ENCODE measurements around the gene PRDM9. TPM values are rescaled to one million over a fixed set of nuclear protein-coding genes. Genes with fewer than 3 reads are reported as not detected.
"Not testable (repeated sequence)": the region's sequence is repeated elsewhere in the genome, so short reads cannot be mapped to it uniquely, and the experiment has no call there.

The PRDM9 gene
- polyA plus RNA-seq, 6 donors from 2014 or later, result not detected

GRCh38 chr5:23496576-23496975, 10.8 kb upstream of the PRDM9 start:
- no peak for DNase-seq
- Mint-ChIP-seq H3K27me3 (no peaks in the 10 kb centered on the region), H3K36me3 (no peaks in the 10 kb centered on the region), H3K27ac (no peak overlapping the region), H3K9me3 (peaks cover 0 to 9% (median 5%) of the 10 kb centered on the region in 7 donors), H3K4me1 (no peaks in the 10 kb centered on the region), H3K4me3 (no peak overlapping the region)
- no peak for ATAC-seq (ENCODE audit: low read depth in 2 of 2)

GRCh38 chr5:23506329-23507236, 826 bp upstream of the PRDM9 start:
- Mint-ChIP-seq H3K36me3 (no peaks in the 10 kb centered on the region), H3K27ac (peak overlapping the region in 1 of 6 donors; percentile 47), H3K4me1 (no peaks in the 10 kb centered on the region), H3K27me3 (no peaks in the 10 kb centered on the region), H3K9me3 (peaks cover 0 to 17% (median 9%) of the 10 kb centered on the region in 7 donors), H3K4me3 (peak overlapping the region in 5 of 8 donors; percentile 26 to 68 (median 64))
- DNase-seq (no peak), ATAC-seq (ENCODE audit: low read depth in 2 of 2) (peak; percentile 55 to 58)

DNA sequence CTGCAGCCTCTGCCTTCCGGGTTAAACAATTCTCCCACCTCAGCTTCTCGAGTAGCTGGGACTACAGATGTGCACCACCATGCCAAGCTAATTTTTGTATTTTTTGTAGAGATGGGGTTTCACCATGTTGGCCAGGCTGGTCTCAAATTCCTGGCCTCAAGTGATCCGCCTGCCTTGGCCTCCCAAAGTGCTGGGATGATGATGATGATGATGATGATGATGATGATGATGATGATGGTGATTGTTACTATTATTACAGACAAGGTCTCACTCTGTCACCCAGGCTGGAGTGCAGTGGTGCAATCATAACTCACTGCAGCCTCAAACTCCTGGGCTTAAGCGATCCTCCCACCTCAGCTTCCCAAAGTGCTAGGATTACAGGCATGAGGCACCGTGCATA, 3.0 kb downstream of the PRDM9 start:
- not testable (repeated sequence) for H3K36me3 Mint-ChIP-seq; ATAC-seq (ENCODE audit: low read depth in 2 of 2); H3K4me3 Mint-ChIP-seq; DNase-seq; H3K27me3 Mint-ChIP-seq; H3K27ac Mint-ChIP-seq; H3K4me1 Mint-ChIP-seq
- peaks cover 4 to 24% (median 11%) of the 10 kb centered on the region in 7 donors for H3K9me3 Mint-ChIP-seq

- peaks cover 0 to 13% (median 5%) of the 10 kb centered on the region in 7 donors for H3K9me3 Mint-ChIP-seq
- DNase-seq (no peak), ATAC-seq (ENCODE audit: low read depth in 2 of 2) (no peak)
- H3K27ac Mint-ChIP-seq, result no peak overlapping the region
- no peaks in the 10 kb centered on the region for H3K36me3 Mint-ChIP-seq
- H3K4me3 Mint-ChIP-seq, result no peak overlapping the region
- H3K27me3 Mint-ChIP-seq, result no peaks in the 10 kb centered on the region
- no peaks in the 10 kb centered on the region for H3K4me1 Mint-ChIP-seq
Observed at GRCh38 chr5:23522553-23522952, 15.1 kb downstream of the PRDM9 start.

DNA sequence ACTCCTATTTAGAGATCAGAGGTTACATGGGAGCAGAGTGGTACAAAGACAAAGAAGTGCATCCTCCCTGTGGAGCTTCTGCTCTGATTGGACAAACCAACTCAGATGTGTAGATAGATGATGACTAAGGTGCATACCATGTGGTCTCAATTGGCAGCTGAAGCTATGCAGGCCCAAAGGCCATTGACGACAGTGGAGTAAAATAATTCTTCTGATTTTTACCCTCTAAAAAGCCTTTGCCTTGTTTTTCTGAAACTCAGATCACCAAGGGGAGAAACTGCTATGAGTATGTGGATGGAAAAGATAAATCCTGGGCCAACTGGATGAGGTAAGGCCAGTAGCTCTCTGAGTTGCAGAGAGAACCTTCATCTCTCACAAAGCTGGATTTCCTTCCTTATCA, 15.6 kb downstream of the PRDM9 start:
- no peak overlapping the region for H3K4me3 Mint-ChIP-seq
- ATAC-seq (ENCODE audit: low read depth in 2 of 2) (no peak), DNase-seq (no peak)
- no peaks in the 10 kb centered on the region for H3K27me3 Mint-ChIP-seq
- H3K4me1 Mint-ChIP-seq, result no peaks in the 10 kb centered on the region
- peaks cover 0 to 15% (median 6%) of the 10 kb centered on the region in 7 donors for H3K9me3 Mint-ChIP-seq
- H3K36me3 Mint-ChIP-seq, result no peaks in the 10 kb centered on the region
- no peak overlapping the region for H3K27ac Mint-ChIP-seq

- Mint-ChIP-seq H3K4me3 (no peak overlapping the region), H3K27me3 (no peaks in the 10 kb centered on the region), H3K36me3 (no peaks in the 10 kb centered on the region), H3K4me1 (no peaks in the 10 kb centered on the region), H3K27ac (no peak overlapping the region), H3K9me3 (peaks cover 0 to 23% (median 8%) of the 10 kb centered on the region in 7 donors)
- DNase-seq (no peak), ATAC-seq (ENCODE audit: low read depth in 2 of 2) (no peak)
Observed at GRCh38 chr5:23523998-23524397, 16.6 kb downstream of the PRDM9 start.

DNA sequence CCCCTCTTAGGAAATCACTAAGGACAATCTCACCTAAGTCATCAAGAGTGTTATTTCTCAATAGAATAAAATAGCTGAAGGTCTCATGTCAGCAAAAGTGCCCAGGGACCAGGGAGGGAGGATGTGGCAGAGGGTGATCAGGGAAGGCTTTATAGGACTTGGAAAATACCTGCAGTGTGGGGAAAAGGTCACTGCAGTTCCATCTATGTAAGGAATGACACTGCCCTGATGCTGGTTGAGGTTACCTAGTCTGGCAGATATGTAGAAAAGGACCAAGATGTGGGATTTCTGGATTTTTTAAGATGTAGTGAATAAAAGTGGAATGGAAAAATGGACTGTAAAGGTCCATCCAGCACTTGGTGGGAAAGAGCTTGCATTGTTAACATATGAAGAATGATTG, 18.3 kb downstream of the PRDM9 start:
- DNase-seq (no peak), ATAC-seq (ENCODE audit: low read depth in 2 of 2) (no peak)
- H3K4me1 Mint-ChIP-seq, result no peaks in the 10 kb centered on the region
- H3K9me3 Mint-ChIP-seq, result peaks cover 0 to 18% (median 7%) of the 10 kb centered on the region in 7 donors
- no peak overlapping the region for H3K4me3 Mint-ChIP-seq
- H3K27me3 Mint-ChIP-seq, result no peaks in the 10 kb centered on the region
- no peaks in the 10 kb centered on the region for H3K36me3 Mint-ChIP-seq
- H3K27ac Mint-ChIP-seq, result no peak overlapping the region

DNA sequence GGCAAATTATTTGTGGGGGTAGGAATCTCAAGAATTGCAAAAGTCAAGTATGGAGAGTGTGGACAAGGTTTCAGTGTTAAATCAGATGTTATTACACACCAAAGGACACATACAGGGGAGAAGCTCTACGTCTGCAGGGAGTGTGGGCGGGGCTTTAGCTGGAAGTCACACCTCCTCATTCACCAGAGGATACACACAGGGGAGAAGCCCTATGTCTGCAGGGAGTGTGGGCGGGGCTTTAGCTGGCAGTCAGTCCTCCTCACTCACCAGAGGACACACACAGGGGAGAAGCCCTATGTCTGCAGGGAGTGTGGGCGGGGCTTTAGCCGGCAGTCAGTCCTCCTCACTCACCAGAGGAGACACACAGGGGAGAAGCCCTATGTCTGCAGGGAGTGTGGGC, 19.2 kb downstream of the PRDM9 start:
- DNase-seq; H3K4me3 Mint-ChIP-seq; ATAC-seq (ENCODE audit: low read depth in 2 of 2); H3K4me1 Mint-ChIP-seq; H3K27me3 Mint-ChIP-seq; H3K36me3 Mint-ChIP-seq; H3K27ac Mint-ChIP-seq: not testable (repeated sequence)
- H3K9me3 Mint-ChIP-seq, result peaks cover 0 to 18% (median 7%) of the 10 kb centered on the region in 7 donors

GRCh38 chr5:23527216-23527920, 20.0 kb downstream of the PRDM9 start:
- H3K4me1 Mint-ChIP-seq; H3K27ac Mint-ChIP-seq; DNase-seq; H3K27me3 Mint-ChIP-seq; H3K36me3 Mint-ChIP-seq; H3K4me3 Mint-ChIP-seq; ATAC-seq (ENCODE audit: low read depth in 2 of 2): not testable (repeated sequence)
- H3K9me3 Mint-ChIP-seq, result peaks cover 0 to 18% (median 5%) of the 10 kb centered on the region in 7 donors

- no peaks in the 10 kb centered on the region for H3K4me1 Mint-ChIP-seq
- no peak for ATAC-seq (ENCODE audit: low read depth in 2 of 2)
Observed at GRCh38 chr5:23528677-23529076, 21.3 kb downstream of the PRDM9 start.

DNA sequence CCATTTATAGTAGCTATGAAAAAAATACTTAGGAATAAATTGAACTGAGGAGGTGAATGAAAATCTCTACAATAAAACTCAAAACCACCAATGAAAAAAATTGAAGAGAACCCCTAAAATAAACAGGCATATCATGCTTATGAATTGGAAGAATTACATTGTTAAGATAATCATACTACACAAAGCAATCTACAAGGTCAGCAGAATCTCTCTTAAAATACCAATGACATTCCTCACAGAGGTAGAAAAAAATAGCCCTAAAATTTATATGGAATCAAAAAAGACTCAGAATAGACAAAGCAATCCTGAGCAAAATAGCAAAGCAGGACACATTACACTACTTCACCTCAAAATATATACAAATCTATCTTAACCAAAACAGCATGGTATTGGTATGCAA, 23.2 kb downstream of the PRDM9 start:
- DNase-seq (no peak), ATAC-seq (ENCODE audit: low read depth in 2 of 2) (no peak)
- Mint-ChIP-seq H3K27me3 (no peaks in the 10 kb centered on the region), H3K36me3 (no peaks in the 10 kb centered on the region), H3K9me3 (peaks cover 0 to 13% (median 7%) of the 10 kb centered on the region in 7 donors), H3K4me1 (no peaks in the 10 kb centered on the region), H3K4me3 (no peak overlapping the region), H3K27ac (no peak overlapping the region)

More at GRCh38 chr5:23528677-23529076, 21.3 kb downstream of the PRDM9 start:
- Mint-ChIP-seq H3K9me3 (peaks cover 0 to 18% (median 7%) of the 10 kb centered on the region in 7 donors), H3K27ac (no peak overlapping the region), H3K27me3 (no peaks in the 10 kb centered on the region), H3K4me3 (no peak overlapping the region), H3K36me3 (no peaks in the 10 kb centered on the region)
- DNase-seq, result no peak

GRCh38 chr5:23571059-23571458, 63.6 kb downstream of the PRDM9 start:
- ATAC-seq (ENCODE audit: low read depth in 2 of 2), result no peak
- Mint-ChIP-seq H3K9me3 (peaks cover 0 to 9% (median 0%) of the 10 kb centered on the region in 7 donors), H3K4me3 (no peak overlapping the region), H3K27me3 (no peaks in the 10 kb centered on the region), H3K4me1 (no peaks in the 10 kb centered on the region), H3K27ac (no peak overlapping the region), H3K36me3 (no peaks in the 10 kb centered on the region)
- no peak for DNase-seq

Data from naive B cell (primary cell).